GM23338 (cell line): Measurements from ENCODE around the gene PPARD. TPM values are rescaled to one million over a fixed set of nuclear protein-coding genes. Genes with fewer than 3 reads are reported as not detected.
A peak's percentile ranks its signal among the peaks of the same experiment; 100 is the strongest.

Source experiments
- ATAC-seq: fragments of 200-7000 bp; cut with Tn5 transposase; 3 replicates; pipeline ENCODE4 v1.9.1; 2020
- DNase-seq: peaks from one replicate; pipeline ENCODE4 v3.0.0-alpha.2; 2015; ENCODE audit warnings: low spot score
- H2AFZ ChIP-seq: fragments of 200-600 bp; sonication (generic); 2 replicates; pipeline ENCODE4 v1.8.0; 2016; ENCODE audit warnings: antibody characterized with exemption, mild to moderate bottlenecking, moderate library complexity
- H3F3A ChIP-seq: fragments of 200-600 bp; sonication (generic); replicated peaks from 2 replicates; pipeline ENCODE4 v1.8.0; 2017; ENCODE audit warnings: antibody characterized with exemption, mixed run types, low read depth
- H3K27ac ChIP-seq: fragments of 200-600 bp; sonication (generic); 2 replicates; pipeline ENCODE4 v1.6.1; 2016; ENCODE audit warnings: low read depth
- H3K27me3 ChIP-seq: fragments of 200-600 bp; sonication (generic); 2 replicates; pipeline ENCODE4 v1.8.0; 2016; ENCODE audit warnings: mild to moderate bottlenecking, mixed run types, moderate library complexity; ENCODE audit not compliant: insufficient read depth
- H3K36me3 ChIP-seq: fragments of 200-600 bp; sonication (generic); 2 replicates; pipeline ENCODE4 v1.8.0; 2016; ENCODE audit warnings: mild to moderate bottlenecking; ENCODE audit not compliant: insufficient read depth
- H3K4me1 ChIP-seq: fragments of 200-600 bp; sonication (generic); 2 replicates; pipeline ENCODE4 v1.8.0; 2016; ENCODE audit warnings: mild to moderate bottlenecking, moderate library complexity; ENCODE audit not compliant: insufficient read depth
- H3K4me2 ChIP-seq: fragments of 200-600 bp; sonication (generic); 2 replicates; pipeline ENCODE4 v1.7.1; 2017; ENCODE audit warnings: mixed run types
- H3K4me3 ChIP-seq: fragments of 200-600 bp; sonication (generic); 2 replicates; pipeline ENCODE4 v1.6.1; 2016; ENCODE audit warnings: mixed run types
- H3K79me2 ChIP-seq: fragments of 200-600 bp; sonication (generic); replicated peaks from 2 replicates; pipeline ENCODE4 v1.8.0; 2017; ENCODE audit warnings: mild to moderate bottlenecking; ENCODE audit not compliant: insufficient read depth
- H3K9me2 ChIP-seq: fragments of 200-600 bp; sonication (generic); 2 replicates; pipeline ENCODE4 v1.8.0; 2017; ENCODE audit not compliant: insufficient read depth
- H4K20me1 ChIP-seq: fragments of 200-600 bp; sonication (generic); replicated peaks from 2 replicates; pipeline ENCODE4 v1.8.0; 2017; ENCODE audit warnings: mild to moderate bottlenecking; ENCODE audit not compliant: insufficient read depth
- H3K27ac Mint-ChIP-seq: 2 replicates; pipeline ENCODE4 v1.8.0; 2020; ENCODE audit warnings: inconsistent platforms, mild to moderate bottlenecking, moderate library complexity, mixed read lengths
- H3K27me3 Mint-ChIP-seq: 3 replicates; pipeline ENCODE4 v1.8.0; 2022; ENCODE audit warnings: low read depth, mild to moderate bottlenecking, moderate library complexity, mixed read lengths, inconsistent platforms; ENCODE audit not compliant: insufficient read depth, poor library complexity
- H3K36me3 Mint-ChIP-seq: 3 replicates; pipeline ENCODE4 v1.8.0; 2021; ENCODE audit warnings: low read depth, mild to moderate bottlenecking, inconsistent platforms, moderate library complexity, mixed read lengths
- H3K4me1 Mint-ChIP-seq: 3 replicates; pipeline ENCODE4 v1.8.0; 2020; ENCODE audit warnings: mild to moderate bottlenecking, inconsistent platforms, mixed read lengths
- H3K4me3 Mint-ChIP-seq: 3 replicates; pipeline ENCODE4 v1.8.0; 2021; ENCODE audit warnings: moderate library complexity, mild to moderate bottlenecking, inconsistent platforms, mixed read lengths
- H3K9me3 Mint-ChIP-seq: 3 replicates; pipeline ENCODE4 v1.8.0; 2020; ENCODE audit warnings: moderate library complexity, mild to moderate bottlenecking, inconsistent platforms, mixed read lengths
- EZH2 ChIP-seq: fragments of 200-600 bp; sonication (generic); IDR thresholded peaks from one replicate; pipeline ENCODE4 v1.8.0; 2017; ENCODE audit warnings: antibody characterized with exemption, mild to moderate bottlenecking, low read depth; ENCODE audit not compliant: unreplicated experiment
- JUNB ChIP-seq: IDR thresholded peaks from one replicate; pipeline ENCODE4 v1.6.1; 2016; ENCODE audit warnings: antibody characterized with exemption; ENCODE audit not compliant: unreplicated experiment
- NANOG ChIP-seq: IDR thresholded peaks from 2 replicates; pipeline ENCODE4 v1.6.1; 2016; ENCODE audit warnings: antibody characterized with exemption, borderline replicate concordance
- POLR2AphosphoS5 ChIP-seq: IDR thresholded peaks from 2 replicates; pipeline ENCODE4 v1.6.1; 2016; ENCODE audit warnings: antibody characterized with exemption, low read depth
- REST ChIP-seq: IDR thresholded peaks from one replicate; pipeline ENCODE4 v1.6.1; 2018; ENCODE audit warnings: antibody characterized with exemption; ENCODE audit not compliant: unreplicated experiment
- ZNF114 ChIP-seq: fragments of 250-450 bp; sonication (Bioruptor Pico); IDR thresholded peaks from 2 replicates; pipeline ENCODE4 v1.5.0; 2020; ENCODE audit warnings: mild to moderate bottlenecking, moderate library complexity
- ZNF331 ChIP-seq: fragments of 250-450 bp; sonication (Bioruptor Pico); IDR thresholded peaks from 2 replicates; pipeline ENCODE4 v1.5.0; 2020; ENCODE audit warnings: low read depth, mild to moderate bottlenecking, moderate library complexity
- polyA plus RNA-seq: library from polyadenylated mRNA; unstranded; fragments of >200 nt; fragmentation: Nextera tagmentation; extraction: Ambion mirVana; gene quantifications from 2 replicates; pipeline ENCODE4 v1.2.1, GENCODE V29; 2016
- total RNA-seq: library from RNA; depleted of rRNA; stranded (reverse); fragments of >200 nt; shearing (Covaris generic); gene quantifications from 2 replicates; pipeline ENCODE4 v1.2.3, GENCODE V29; 2014
- TF ChIP-seq, protein P1 (sequence below): IDR thresholded peaks from 2 replicates; pipeline ENCODE4 v1.6.1; 2016; ENCODE audit warnings: antibody characterized with exemption

The PPARD gene
- total and polyA plus RNA-seq, 2 experiments from 2014 or later = 5.1 to 9.7 TPM

GRCh38 chr6:35410131-35410530, 67.8 kb downstream of the PPARD start:
- DNase-seq (no peak), ATAC-seq (no peak)
- Mint-ChIP-seq H3K4me1 (peaks cover 10% of the 10 kb centered on the region), H3K36me3 (no peaks in the 10 kb centered on the region; the same call in 2 of the 3 replicates), H3K4me3 (no peak overlapping the region), H3K27me3 (peaks cover 14% of the 10 kb centered on the region), H3K9me3 (no peaks in the 10 kb centered on the region), H3K27ac (no peak overlapping the region)
- no peak overlapping the region for H3K27ac ChIP-seq
- 0 out of 2 replicates have a peak, but pooled peaks cover 4% of the 10 kb centered on the region for H3K9me2 ChIP-seq
- H2AFZ ChIP-seq = no peak overlapping the region
- no peaks in the 10 kb centered on the region for H3F3A ChIP-seq
- no peaks in the 10 kb centered on the region for H3K36me3 ChIP-seq
- no peaks in the 10 kb centered on the region for H3K79me2 ChIP-seq
- H3K4me2 ChIP-seq = no peak overlapping the region
- H3K4me3 ChIP-seq = no peak overlapping the region
- TF ChIP-seq, protein P1, sequence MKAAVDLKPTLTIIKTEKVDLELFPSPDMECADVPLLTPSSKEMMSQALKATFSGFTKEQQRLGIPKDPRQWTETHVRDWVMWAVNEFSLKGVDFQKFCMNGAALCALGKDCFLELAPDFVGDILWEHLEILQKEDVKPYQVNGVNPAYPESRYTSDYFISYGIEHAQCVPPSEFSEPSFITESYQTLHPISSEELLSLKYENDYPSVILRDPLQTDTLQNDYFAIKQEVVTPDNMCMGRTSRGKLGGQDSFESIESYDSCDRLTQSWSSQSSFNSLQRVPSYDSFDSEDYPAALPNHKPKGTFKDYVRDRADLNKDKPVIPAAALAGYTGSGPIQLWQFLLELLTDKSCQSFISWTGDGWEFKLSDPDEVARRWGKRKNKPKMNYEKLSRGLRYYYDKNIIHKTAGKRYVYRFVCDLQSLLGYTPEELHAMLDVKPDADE = no peak
- TF ChIP-seq REST (no peak), ZNF331 (CRISPR knock-in tag) (no peak), NANOG (no peak), POLR2AphosphoS5 (no peak), EZH2 (no peak)
- no peaks in the 10 kb centered on the region for H3K27me3 ChIP-seq
- no peaks in the 10 kb centered on the region for H3K4me1 ChIP-seq
- H4K20me1 ChIP-seq = no peaks in the 10 kb centered on the region

- no peaks in the 10 kb centered on the region for H3K79me2 ChIP-seq
- no peaks in the 10 kb centered on the region for H3K4me1 ChIP-seq
- DNase-seq (no peak), ATAC-seq (no peak)
- Mint-ChIP-seq H3K9me3 (no peaks in the 10 kb centered on the region), H3K27me3 (peaks cover 14% of the 10 kb centered on the region), H3K4me1 (peaks cover 15% of the 10 kb centered on the region), H3K27ac (0 out of 2 replicates have a peak overlapping the region, but pooled peaks have one; percentile 16), H3K4me3 (no peak overlapping the region), H3K36me3 (no peaks in the 10 kb centered on the region; the same call in 2 of the 3 replicates)
- H3K27me3 ChIP-seq = no peaks in the 10 kb centered on the region
- no peak overlapping the region for H2AFZ ChIP-seq
- no peak overlapping the region for H3K27ac ChIP-seq
- no peak overlapping the region for H3K4me2 ChIP-seq
- H3K9me2 ChIP-seq = 0 out of 2 replicates have a peak, but pooled peaks cover 4% of the 10 kb centered on the region
- no peak overlapping the region for H3K4me3 ChIP-seq
- no peaks in the 10 kb centered on the region for H4K20me1 ChIP-seq
- H3K36me3 ChIP-seq = no peaks in the 10 kb centered on the region
- no peaks in the 10 kb centered on the region for H3F3A ChIP-seq
- TF ChIP-seq NANOG (no peak), JUNB (no peak), ZNF114 (CRISPR knock-in tag) (no peak), REST (no peak)
These were observed 68.7 kb downstream of the PPARD start for GRCh38 chr6:35411066-35411465.
